Activated naive CD8-positive, alpha-beta T cell (primary cell): ENCODE measurements around the gene POU3F3.
A peak's percentile ranks its signal among the peaks of the same experiment; 100 is the strongest.

ENCODE experiments used
- H3K27ac Mint-ChIP-seq: one replicate; pipeline ENCODE4 v1.8.0; 2021; ENCODE audit warnings: mixed read lengths
- H3K27me3 Mint-ChIP-seq: one replicate; pipeline ENCODE4 v1.8.0; 2021; ENCODE audit warnings: mixed read lengths
- H3K36me3 Mint-ChIP-seq: one replicate; pipeline ENCODE4 v1.8.0; 2021; ENCODE audit warnings: mixed read lengths
- H3K4me1 Mint-ChIP-seq: one replicate; pipeline ENCODE4 v1.8.0; 2021; ENCODE audit warnings: low read depth, mixed read lengths
- H3K4me3 Mint-ChIP-seq: one replicate; pipeline ENCODE4 v1.8.0; 2021; ENCODE audit warnings: mild to moderate bottlenecking, mixed read lengths
- H3K9me3 Mint-ChIP-seq: one replicate; pipeline ENCODE4 v1.8.0; 2021; ENCODE audit warnings: low read depth, mixed read lengths

Gene POU3F3

DNA sequence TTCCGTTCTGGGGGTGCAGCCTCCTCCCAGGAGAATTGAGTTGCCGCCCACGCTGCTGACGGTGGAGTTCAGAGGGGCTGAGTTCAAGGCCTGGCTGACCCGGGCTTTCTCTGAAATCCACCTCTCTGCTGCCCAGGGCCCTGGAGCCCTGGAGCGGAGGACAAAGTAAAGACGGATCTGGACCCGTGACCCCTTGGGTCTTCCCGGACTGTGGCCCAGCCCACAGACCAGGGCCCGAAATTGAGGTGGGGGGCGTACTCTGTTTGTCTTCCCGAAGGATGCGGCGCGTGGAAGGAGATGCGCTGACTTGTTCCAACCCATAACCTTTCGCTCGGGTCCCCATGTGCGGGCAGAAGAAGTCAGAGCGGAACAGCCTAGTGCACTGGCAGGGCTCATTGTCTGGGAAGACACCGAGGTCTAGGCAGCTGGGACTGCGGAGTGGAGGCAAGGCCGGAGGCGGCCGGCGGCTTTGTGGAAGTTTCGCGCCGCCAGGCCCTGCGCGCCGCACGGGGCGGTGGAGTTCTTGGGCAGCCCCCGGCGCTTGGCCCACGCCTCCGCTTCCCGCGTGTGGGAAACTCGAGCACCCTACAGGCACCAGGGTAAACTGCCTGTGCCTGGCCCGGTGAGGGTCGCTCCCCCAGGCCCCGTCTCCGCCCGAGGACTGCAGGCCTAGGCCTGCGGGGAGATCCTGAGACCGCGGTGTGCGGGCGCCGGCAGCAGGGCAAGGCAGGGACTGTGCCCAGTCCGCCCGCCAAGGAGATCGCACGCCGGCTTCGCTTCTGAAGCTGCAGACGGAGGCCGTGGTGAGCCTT, 9.8 kb downstream of the POU3F3 start:
- Mint-ChIP-seq H3K36me3 (no peaks in the 10 kb centered on the region), H3K27ac (no peak overlapping the region), H3K9me3 (no peaks in the 10 kb centered on the region), H3K4me1 (peaks cover 9% of the 10 kb centered on the region), H3K4me3 (no peak overlapping the region), H3K27me3 (peaks cover 58% of the 10 kb centered on the region)

DNA sequence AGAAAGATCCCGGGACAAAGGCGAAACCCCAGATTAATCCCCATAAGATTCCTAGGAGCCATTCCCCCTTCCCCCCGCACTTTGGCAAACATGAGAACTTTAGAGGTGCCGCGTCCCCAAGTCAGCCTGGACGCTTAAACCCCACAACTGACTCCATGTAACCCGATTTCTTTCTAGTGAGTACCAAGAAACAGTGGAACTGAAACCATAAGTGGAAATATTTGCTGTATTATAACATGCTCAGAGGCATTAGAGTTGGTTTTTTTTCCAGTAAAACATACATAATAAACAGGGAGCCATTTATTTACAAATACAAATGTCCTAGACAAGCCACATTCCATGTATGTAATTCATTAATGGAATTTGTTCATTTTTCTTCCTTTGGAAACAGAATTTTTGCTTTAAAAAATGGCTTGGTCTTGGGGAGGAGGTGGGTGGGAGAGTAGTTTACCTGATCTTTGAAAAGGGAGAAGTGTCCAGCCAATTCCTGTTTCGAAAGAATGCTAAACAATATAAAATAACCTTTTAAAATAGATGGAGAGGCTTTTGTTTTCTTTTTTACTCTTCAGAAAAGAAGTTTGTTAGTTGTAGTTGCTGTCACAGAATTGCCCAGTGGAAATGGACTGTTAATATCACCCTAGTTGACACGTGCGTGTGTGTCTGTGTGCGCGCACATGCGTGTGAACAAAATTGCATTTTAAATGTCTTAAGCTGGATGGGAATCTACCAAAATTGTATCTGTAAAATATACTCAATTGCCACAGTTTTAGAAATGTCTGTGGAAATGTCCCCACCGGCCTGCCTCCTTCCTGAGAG, 10.6 kb downstream of the POU3F3 start:
- H3K9me3 Mint-ChIP-seq, result no peaks in the 10 kb centered on the region
- no peak overlapping the region for H3K27ac Mint-ChIP-seq
- no peak overlapping the region for H3K4me3 Mint-ChIP-seq
- H3K36me3 Mint-ChIP-seq, result no peaks in the 10 kb centered on the region
- H3K27me3 Mint-ChIP-seq, result peaks cover 57% of the 10 kb centered on the region
- H3K4me1 Mint-ChIP-seq, result peaks cover 9% of the 10 kb centered on the region

DNA sequence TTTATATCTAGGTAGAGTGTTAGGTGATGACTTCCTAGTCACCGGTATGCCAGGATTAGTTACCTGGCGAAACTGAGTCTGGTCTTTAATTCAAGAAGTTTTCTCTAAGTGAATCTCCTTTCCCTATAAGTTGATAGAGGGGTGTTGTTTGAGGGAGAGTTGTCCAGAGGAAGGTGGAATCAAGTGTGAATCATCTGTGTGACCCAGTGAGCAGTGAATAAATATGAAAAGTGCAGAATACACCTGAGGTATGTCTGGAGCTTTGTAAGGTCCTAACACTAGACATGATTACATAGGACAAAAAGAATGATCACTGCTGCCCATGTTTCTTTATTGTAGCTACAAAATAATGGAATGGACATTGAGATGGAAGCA, 11.2 kb downstream of the POU3F3 start:
- Mint-ChIP-seq H3K4me3 (no peak overlapping the region), H3K27me3 (peaks cover 51% of the 10 kb centered on the region), H3K36me3 (no peaks in the 10 kb centered on the region), H3K4me1 (peaks cover 9% of the 10 kb centered on the region), H3K27ac (no peak overlapping the region), H3K9me3 (no peaks in the 10 kb centered on the region)

DNA sequence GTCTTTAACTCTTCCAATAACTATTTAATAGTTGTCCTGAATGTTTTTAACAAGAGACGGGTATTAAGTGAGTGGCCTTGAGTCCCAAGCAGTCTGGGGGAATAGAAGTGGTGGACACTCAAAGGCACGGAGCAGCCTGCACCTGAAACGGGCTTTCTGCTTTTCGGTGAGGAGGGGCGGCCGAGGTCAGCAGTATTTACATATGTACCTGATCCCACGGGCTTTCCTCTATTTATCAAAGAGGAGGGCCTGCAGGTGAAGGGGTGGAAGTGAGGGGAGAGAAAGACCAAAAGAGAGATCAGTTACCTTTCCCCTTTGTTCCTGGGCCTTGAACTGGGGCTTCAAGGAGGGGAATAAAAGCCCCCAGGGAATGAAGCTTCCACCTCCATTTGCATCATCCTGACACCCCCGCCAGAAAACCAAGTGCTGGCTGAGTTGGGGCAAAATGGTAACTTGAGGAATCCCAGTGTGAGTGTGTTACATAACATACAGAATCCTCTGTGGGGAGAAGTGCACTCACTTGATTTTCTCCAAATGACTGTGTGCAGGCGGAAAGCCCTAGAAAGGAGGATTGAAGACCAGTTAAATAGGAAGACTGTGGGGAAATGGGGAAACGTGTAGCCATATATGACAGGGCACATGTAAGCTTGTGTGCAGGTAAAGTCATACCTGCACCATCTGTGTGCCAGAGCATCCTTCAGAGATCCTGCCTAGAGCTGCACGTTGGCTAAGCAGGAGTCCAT, 12.4 kb downstream of the POU3F3 start:
- H3K4me3 Mint-ChIP-seq, result no peak overlapping the region
- no peak overlapping the region for H3K27ac Mint-ChIP-seq

DNA sequence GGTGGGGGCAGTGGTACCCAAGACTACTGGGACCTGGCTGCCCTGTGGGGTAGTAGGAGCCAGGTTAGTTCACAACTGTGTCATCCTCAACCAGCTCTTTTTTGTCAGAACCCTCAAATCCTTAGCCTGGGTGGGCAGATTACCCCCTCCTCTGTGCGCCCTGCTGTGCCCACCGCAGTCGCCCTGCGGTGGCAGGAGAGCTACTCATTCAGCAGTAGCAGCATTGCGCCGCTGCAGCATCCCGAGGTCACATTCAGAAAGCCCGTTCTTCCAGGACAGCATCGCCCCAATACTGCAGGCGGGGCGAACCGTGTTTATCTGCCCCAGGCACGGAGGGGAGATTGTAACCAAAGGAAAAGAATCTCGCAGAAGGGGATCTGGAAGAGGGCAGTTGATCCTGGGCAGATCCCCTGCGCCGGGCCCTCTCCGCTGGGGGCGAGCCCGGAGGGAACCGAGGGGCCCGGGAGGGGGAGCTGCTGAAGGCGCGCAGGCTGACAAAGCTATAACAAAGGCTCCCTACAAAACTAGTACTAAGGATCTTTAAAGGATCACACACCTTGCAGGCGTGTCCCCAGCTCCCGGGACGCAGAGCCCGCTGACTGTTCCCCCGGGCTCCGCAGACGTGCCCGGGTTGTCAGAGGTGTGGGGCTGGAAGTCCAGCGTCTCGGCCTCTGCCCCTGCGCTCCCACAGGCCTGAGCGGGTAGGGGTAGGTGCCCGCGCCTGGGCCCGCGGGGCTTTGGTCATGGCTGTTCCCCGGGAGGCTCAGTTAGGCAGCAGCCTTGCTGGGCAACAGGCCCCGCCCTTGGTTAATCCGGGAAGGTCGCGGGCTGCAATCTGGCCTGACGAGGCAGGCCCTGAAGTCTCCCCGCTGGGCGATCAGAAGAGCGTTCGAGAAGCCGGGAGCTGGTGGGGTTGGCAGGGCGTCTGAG, 13.2 kb downstream of the POU3F3 start:
- H3K27me3 Mint-ChIP-seq, result peaks cover 51% of the 10 kb centered on the region
- no peak overlapping the region for H3K4me3 Mint-ChIP-seq
- H3K9me3 Mint-ChIP-seq, result no peaks in the 10 kb centered on the region
- peaks cover 14% of the 10 kb centered on the region for H3K4me1 Mint-ChIP-seq
- H3K27ac Mint-ChIP-seq, result no peak overlapping the region
- H3K36me3 Mint-ChIP-seq, result no peaks in the 10 kb centered on the region

More for the DNA sequence above, 12.4 kb downstream of the POU3F3 start:
- Mint-ChIP-seq H3K36me3 (no peaks in the 10 kb centered on the region), H3K4me1 (peaks cover 9% of the 10 kb centered on the region), H3K27me3 (peaks cover 50% of the 10 kb centered on the region), H3K9me3 (no peaks in the 10 kb centered on the region)

DNA sequence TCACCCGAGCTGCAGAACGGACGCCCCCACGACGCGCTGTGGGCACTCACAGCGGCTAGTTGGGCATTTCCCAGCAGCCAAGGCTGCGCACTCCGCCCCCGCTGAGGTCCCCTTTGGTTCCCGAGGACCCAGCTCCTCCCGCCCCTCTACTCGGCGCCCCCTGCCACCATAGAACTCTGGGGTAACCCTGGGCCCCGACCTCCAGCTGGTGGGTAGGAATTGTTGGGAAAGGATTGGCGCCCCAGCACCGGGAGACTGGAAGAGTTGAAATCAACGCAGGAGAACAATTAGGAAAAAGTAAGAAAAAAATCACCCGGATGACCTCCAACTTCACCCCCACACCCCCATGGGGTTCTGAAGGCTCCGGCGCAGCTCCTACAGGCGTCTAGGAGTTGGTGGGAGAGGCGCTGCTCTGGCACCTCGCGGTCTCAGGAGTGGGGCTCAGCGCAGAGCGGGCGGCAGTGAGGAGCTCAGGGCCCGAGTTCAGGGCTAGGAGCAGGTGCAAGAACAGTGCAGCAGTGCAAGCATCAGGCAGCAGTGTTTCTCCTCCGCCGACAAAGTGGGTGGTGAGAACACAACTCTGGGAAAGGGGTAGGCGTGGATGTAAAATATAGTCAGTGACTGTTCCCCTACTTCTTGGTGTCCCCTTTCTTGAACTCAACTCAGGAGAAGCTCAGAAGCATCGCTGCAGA, 14.0 kb downstream of the POU3F3 start:
- peaks cover 54% of the 10 kb centered on the region for H3K27me3 Mint-ChIP-seq
- H3K4me1 Mint-ChIP-seq, result peaks cover 17% of the 10 kb centered on the region
- no peak overlapping the region for H3K27ac Mint-ChIP-seq

DNA sequence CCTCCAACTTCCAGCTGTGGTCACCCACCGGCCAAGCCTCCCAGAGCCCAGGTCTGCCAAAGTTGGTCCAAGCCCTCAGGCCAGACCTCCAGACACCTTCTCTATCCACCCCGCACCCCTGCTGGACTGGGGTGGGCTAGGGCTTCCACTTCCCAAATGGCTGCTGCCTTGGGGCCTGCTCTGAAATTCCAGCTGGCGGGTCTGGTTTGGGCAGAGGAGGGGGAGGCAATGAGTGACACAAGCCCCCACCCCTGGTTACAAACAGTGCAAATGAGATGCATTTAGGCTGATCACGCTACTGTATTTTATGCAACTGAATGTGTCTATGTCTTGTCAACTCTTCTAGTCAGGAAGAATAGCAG, 14.6 kb downstream of the POU3F3 start:
- peaks cover 53% of the 10 kb centered on the region for H3K27me3 Mint-ChIP-seq
- H3K4me1 Mint-ChIP-seq, result peaks cover 17% of the 10 kb centered on the region
- no peaks in the 10 kb centered on the region for H3K36me3 Mint-ChIP-seq
- H3K9me3 Mint-ChIP-seq, result no peaks in the 10 kb centered on the region
- H3K27ac Mint-ChIP-seq, result no peak overlapping the region
- H3K4me3 Mint-ChIP-seq, result no peak overlapping the region

More for the DNA sequence above, 14.0 kb downstream of the POU3F3 start:
- Mint-ChIP-seq H3K4me3 (no peak overlapping the region), H3K9me3 (no peaks in the 10 kb centered on the region), H3K36me3 (no peaks in the 10 kb centered on the region)

DNA sequence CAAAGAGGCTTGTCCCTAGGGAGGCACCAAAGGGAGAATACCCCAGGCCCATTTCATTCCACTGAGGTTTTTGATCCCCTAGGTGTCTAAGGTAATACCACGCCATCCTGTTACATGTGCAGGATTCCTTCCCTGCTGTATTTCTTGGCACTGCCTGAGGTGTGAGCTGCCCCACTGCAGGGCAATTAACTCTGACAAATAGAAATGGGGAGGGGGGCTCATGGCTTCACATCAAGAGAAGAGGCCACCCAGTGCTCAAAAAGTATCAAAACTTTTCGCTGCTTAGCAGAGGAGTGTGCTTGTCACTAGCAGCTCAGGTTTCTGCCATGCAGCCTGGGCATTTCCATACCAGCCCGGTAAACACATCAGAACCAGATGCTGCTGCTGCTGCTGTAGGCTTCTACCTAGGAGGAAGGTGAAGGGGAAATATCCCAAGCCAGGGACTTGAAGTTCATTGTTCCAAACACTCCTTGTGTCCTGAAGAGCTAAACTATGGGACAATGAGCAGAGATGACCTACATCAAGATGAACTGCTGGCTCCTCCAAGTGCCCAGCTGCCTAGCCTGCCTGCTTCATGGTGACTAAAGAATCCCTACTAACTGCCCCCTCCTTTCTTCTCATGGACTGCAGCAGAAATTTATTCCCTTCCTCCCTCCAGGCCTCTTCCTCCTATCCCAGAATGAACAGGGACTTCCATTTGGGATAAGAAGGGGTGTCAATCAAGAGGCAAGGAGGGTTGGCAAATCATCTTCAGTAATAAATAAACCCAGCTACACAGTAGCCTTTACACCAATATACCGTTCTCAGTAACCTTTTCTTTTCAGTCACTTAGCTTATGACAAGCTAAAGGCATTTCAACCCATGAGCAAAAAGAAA, 16.4 kb downstream of the POU3F3 start:
- peaks cover 51% of the 10 kb centered on the region for H3K27me3 Mint-ChIP-seq

DNA sequence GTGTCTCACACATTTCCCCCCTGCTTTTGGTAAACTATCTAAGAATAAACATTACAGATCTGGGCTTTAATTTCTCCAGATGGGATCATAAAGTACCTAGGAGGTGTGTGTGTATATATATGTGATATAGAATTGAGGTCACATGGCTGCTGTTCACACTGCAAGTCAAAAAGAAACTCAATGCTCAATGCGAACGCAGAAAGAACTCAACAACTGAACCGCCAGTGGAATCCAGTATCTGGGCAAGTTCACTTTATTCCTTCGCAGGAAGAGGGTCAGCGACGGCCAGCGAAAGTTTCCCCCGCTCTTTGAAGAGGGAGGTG, 17.7 kb downstream of the POU3F3 start:
- H3K9me3 Mint-ChIP-seq, result no peaks in the 10 kb centered on the region
- no peaks in the 10 kb centered on the region for H3K36me3 Mint-ChIP-seq
- peaks cover 13% of the 10 kb centered on the region for H3K4me1 Mint-ChIP-seq
- H3K27me3 Mint-ChIP-seq, result peaks cover 46% of the 10 kb centered on the region
- no peak overlapping the region for H3K27ac Mint-ChIP-seq
- H3K4me3 Mint-ChIP-seq, result peak overlapping the region; percentile 32

More for the DNA sequence above, 16.4 kb downstream of the POU3F3 start:
- H3K4me1 Mint-ChIP-seq, result peaks cover 13% of the 10 kb centered on the region
- H3K9me3 Mint-ChIP-seq, result no peaks in the 10 kb centered on the region
- H3K36me3 Mint-ChIP-seq, result no peaks in the 10 kb centered on the region
- no peak overlapping the region for H3K27ac Mint-ChIP-seq
- no peak overlapping the region for H3K4me3 Mint-ChIP-seq

DNA sequence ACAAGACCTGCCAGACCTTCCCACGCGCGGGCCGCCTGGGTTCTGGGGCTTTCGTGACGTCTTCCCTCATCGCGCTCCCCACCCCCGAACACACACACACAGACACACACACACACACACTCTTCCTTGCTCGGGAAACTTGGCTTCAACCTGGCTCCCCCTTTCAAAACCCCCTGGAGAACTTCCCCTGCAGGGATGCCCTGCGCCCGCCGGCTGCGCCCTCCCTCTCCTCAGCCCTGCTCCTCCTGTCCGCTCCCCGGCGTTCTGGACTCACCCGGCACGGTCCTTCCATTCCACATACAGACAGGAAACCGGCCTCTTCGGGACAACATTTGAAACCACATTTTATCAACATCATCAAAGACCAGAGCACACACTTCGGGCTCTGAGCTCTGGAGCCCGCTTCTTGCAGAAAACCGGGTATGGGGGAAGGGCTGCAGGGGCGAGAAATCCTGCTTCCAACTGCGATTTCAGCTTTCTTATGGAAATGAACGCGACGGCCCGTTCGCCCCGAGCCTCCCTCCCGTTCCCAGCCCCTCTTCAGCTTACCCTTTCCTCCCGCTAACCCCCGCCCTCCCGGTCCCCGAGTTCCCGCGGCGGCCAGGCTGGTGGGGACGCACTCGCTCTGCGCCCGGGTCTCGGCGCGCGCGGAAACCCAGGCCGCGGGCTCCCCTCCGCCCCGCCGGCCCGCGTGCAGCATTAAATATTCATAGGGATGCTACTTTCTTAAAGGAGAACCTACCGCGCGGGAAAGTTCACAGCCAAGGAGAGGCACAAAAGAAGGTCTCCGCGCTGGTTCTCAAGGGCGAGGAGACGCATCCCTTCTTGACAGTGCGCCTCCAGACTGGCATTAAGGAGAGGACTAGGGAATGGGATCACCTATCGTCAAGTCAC, 18.3 kb downstream of the POU3F3 start:
- peaks cover 43% of the 10 kb centered on the region for H3K27me3 Mint-ChIP-seq
- H3K36me3 Mint-ChIP-seq, result no peaks in the 10 kb centered on the region
- peak overlapping the region; percentile 66 for H3K4me3 Mint-ChIP-seq
- H3K27ac Mint-ChIP-seq, result no peak overlapping the region
- H3K9me3 Mint-ChIP-seq, result no peaks in the 10 kb centered on the region
- peaks cover 13% of the 10 kb centered on the region for H3K4me1 Mint-ChIP-seq

DNA sequence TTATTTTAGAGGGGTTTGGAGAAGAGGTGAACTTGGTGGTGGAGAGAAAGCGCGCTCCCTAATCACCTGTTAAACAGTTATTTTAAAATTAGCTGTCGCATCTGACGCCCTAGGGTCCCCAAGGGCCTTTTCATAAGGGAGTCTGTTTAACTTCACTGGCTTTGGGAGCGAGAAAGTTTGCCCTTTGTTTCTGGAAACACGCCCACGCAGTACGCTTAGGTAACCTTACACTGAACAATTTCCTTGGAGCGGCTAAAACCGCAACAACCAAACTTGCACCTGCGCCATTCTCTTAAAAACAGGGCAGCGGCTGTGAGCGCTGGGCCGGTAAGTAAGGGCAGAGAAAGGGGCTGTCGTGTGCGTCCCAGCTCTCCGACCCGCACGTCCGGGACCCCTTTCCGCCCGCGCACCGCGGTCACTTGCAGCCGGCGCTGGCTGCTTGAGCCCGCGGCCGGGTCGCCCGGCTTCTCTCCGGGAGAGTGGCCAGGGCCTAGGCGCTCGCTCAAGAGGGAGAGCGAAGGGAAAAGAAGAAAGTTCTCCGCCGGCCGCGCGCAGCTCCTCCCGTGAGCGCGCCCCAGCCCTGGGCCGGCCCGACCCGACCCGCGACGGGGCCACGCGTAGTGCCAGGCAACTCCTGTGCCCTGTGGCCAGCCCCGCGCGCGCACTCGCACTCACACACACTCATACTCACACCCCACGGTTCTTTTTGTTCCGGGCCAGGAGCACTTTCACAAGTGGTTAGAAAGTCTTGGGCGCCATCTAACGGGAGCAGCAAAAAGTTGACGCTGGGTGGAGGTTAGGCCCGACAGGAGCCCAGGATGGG, 19.2 kb downstream of the POU3F3 start:
- Mint-ChIP-seq H3K36me3 (no peaks in the 10 kb centered on the region), H3K27ac (no peak overlapping the region), H3K4me1 (peaks cover 13% of the 10 kb centered on the region), H3K27me3 (peaks cover 46% of the 10 kb centered on the region), H3K4me3 (peak overlapping the region; percentile 66), H3K9me3 (no peaks in the 10 kb centered on the region)

DNA sequence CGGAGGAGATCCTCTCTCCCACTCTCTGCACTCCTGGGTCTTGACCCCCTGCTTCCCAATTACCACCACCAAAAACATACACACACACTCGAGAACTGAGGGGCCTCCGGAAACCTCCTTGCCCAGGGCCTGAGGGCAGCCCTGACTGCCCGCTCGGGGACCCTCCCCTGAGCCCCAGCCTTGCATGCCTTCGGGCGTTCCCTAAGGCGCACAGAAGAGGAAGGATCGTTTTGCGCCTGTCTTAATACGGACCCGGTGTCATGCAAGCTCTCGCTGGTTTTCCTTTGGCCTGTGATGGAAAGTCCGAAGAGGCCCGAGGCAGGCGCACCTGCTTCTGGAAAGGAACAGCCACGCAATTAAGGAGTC, 19.8 kb downstream of the POU3F3 start:
- H3K36me3 Mint-ChIP-seq, result no peaks in the 10 kb centered on the region
- no peak overlapping the region for H3K27ac Mint-ChIP-seq
- H3K9me3 Mint-ChIP-seq, result no peaks in the 10 kb centered on the region
- peak overlapping the region; percentile 66 for H3K4me3 Mint-ChIP-seq
- H3K4me1 Mint-ChIP-seq, result peaks cover 13% of the 10 kb centered on the region
- peaks cover 46% of the 10 kb centered on the region for H3K27me3 Mint-ChIP-seq
